ENCODE data around the gene MTARC1. TPM values are rescaled to one million over a fixed set of nuclear protein-coding genes. Genes with fewer than 3 reads are reported as not detected.

MTARC1 gene
- total RNA-seq, 1 donor from 2014 or later, result 7.7 TPM

- Histone ChIP-seq H3K36me3 (ENCODE audit: control insufficient read depth, insufficient read depth, low read length) (no peaks in the 10 kb centered on the region), H3K4me3 (ENCODE audit: low read depth, low read length) (no peak overlapping the region), H3K27me3 (ENCODE audit: control insufficient read depth, insufficient read depth, low read length) (no peaks in the 10 kb centered on the region)
- no peak for DNase-seq (ENCODE audit: low read depth)
- TF ChIP-seq CTCF (IDR thresholded peaks at IDR 0.05; ENCODE audit: insufficient read depth, low read length, poor library complexity, severe bottlenecking), result no peak
Observed at GRCh38 chr1:220761688-220762427, 24.9 kb upstream of the MTARC1 start.

- no peak for TF ChIP-seq CTCF (IDR thresholded peaks at IDR 0.05; ENCODE audit: insufficient read depth, low read length, poor library complexity, severe bottlenecking)
- no peak for DNase-seq (ENCODE audit: low read depth)
- no peak overlapping the region for H3K4me3 ChIP-seq (ENCODE audit: low read depth, low read length)
- no peaks in the 10 kb centered on the region for H3K36me3 ChIP-seq (ENCODE audit: control insufficient read depth, insufficient read depth, low read length)
- H3K27me3 ChIP-seq (ENCODE audit: control insufficient read depth, insufficient read depth, low read length), result no peaks in the 10 kb centered on the region
Observed at GRCh38 chr1:220764757-220765156, 22.0 kb upstream of the MTARC1 start.

GRCh38 chr1:220767312-220768125 is 19.2 kb upstream of the MTARC1 start:
- H3K27me3 ChIP-seq (ENCODE audit: control insufficient read depth, insufficient read depth, low read length), result no peaks in the 10 kb centered on the region
- TF ChIP-seq CTCF (IDR thresholded peaks at IDR 0.05; ENCODE audit: insufficient read depth, low read length, poor library complexity, severe bottlenecking), result no peak
- no peaks in the 10 kb centered on the region for H3K36me3 ChIP-seq (ENCODE audit: control insufficient read depth, insufficient read depth, low read length)
- H3K4me3 ChIP-seq (ENCODE audit: low read depth, low read length), result no peak overlapping the region
- no peak for DNase-seq (ENCODE audit: low read depth)

GRCh38 chr1:220768126-220768601 is 18.5 kb upstream of the MTARC1 start:
- no peaks in the 10 kb centered on the region for H3K27me3 ChIP-seq (ENCODE audit: control insufficient read depth, insufficient read depth, low read length)
- H3K4me3 ChIP-seq (ENCODE audit: low read depth, low read length), result no peak overlapping the region
- no peak for DNase-seq (ENCODE audit: low read depth)
- TF ChIP-seq CTCF (IDR thresholded peaks at IDR 0.05; ENCODE audit: insufficient read depth, low read length, poor library complexity, severe bottlenecking), result no peak
- no peaks in the 10 kb centered on the region for H3K36me3 ChIP-seq (ENCODE audit: control insufficient read depth, insufficient read depth, low read length)

GRCh38 chr1:220769205-220769604 is 17.5 kb upstream of the MTARC1 start:
- no peak for TF ChIP-seq CTCF (IDR thresholded peaks at IDR 0.05; ENCODE audit: insufficient read depth, low read length, poor library complexity, severe bottlenecking)
- no peaks in the 10 kb centered on the region for H3K36me3 ChIP-seq (ENCODE audit: control insufficient read depth, insufficient read depth, low read length)
- DNase-seq (ENCODE audit: low read depth), result no peak
- H3K4me3 ChIP-seq (ENCODE audit: low read depth, low read length), result no peak overlapping the region
- no peaks in the 10 kb centered on the region for H3K27me3 ChIP-seq (ENCODE audit: control insufficient read depth, insufficient read depth, low read length)
